Activated CD4-positive, alpha-beta memory T cell treated with anti-CD3 and anti-CD28 coated beads, Interleukin-2, amount 10 ng/mL, durations not matched to agents 7 days and 5 days (primary cell): Measurements from ENCODE around the gene KLK1. TPM values are rescaled to one million over a fixed set of nuclear protein-coding genes. Genes with fewer than 3 reads are reported as not detected.
"Not testable (repeated sequence)": the region's sequence is repeated elsewhere in the genome, so short reads cannot be mapped to it uniquely, and the experiment has no call there.

ENCODE experiments used
- CTCF ChIA-PET: fragments of 350-600 bp; sonication (Branson Sonifier 250); formaldehyde crosslinking; loops from one replicate; lab custom pipeline; 2021; ENCODE audit warnings: antibody characterized with exemption, inconsistent platforms; lab: Charles Lee
- POLR2A ChIA-PET: fragments of 350-600 bp; sonication (Branson Sonifier 250); formaldehyde crosslinking; loops from one replicate; lab custom pipeline; 2021; ENCODE audit warnings: antibody characterized with exemption; lab: Charles Lee
- DNase-seq: peaks from one replicate; pipeline ENCODE4 v3.0.0-alpha.2; 2020
- H3K27ac Mint-ChIP-seq: one replicate; pipeline ENCODE4 v1.8.0; 2021; ENCODE audit warnings: mild to moderate bottlenecking, mixed read lengths
- H3K27me3 Mint-ChIP-seq: one replicate; pipeline ENCODE4 v1.8.0; 2021; ENCODE audit warnings: mixed read lengths
- H3K36me3 Mint-ChIP-seq: one replicate; pipeline ENCODE4 v1.8.0; 2021; ENCODE audit warnings: low read depth, mixed read lengths
- H3K4me1 Mint-ChIP-seq: one replicate; pipeline ENCODE4 v1.8.0; 2021; ENCODE audit warnings: mixed read lengths
- H3K4me3 Mint-ChIP-seq: one replicate; pipeline ENCODE4 v1.8.0; 2021; ENCODE audit warnings: mild to moderate bottlenecking, mixed read lengths
- H3K9me3 Mint-ChIP-seq: one replicate; pipeline ENCODE4 v1.8.0; 2021; ENCODE audit warnings: mixed read lengths
- total RNA-seq, 2 experiments: library from RNA; stranded (reverse); gene quantifications; one replicate each; pipeline ENCODE4 v1.2.3, GENCODE V29; 2021

KLK1 gene
- total RNA-seq, 2 experiments from 2014 or later: 2.2 to 2.6 TPM

DNA sequence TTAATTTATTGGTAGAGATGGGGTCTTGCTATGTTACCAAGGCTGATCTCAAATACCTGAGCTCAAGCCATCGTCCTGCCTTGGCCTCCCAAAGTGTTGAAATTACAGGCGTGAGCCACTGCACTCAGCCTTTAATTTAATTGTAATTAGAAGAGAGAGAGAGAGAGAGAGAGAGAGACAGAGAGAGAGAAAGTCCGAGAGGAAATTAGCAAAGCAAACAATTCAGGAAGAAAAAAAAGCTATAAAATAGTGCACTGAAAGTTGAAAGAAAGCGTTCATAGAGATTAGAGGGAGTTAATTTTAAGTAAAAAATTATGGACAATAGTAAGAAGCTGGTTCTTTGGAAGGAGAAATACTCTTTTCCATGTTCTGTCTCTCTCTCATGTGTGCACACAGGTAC lies 46.3 kb downstream of the KLK1 start:
- Mint-ChIP-seq H3K27ac (no peak overlapping the region), H3K27me3 (peaks cover 45% of the 10 kb centered on the region), H3K9me3 (no peaks in the 10 kb centered on the region), H3K36me3 (no peaks in the 10 kb centered on the region), H3K4me3 (no peak overlapping the region), H3K4me1 (no peaks in the 10 kb centered on the region)
- DNase-seq: no peak
- POLR2A ChIA-PET: no interaction called here
- CTCF ChIA-PET: no interaction called here

DNA sequence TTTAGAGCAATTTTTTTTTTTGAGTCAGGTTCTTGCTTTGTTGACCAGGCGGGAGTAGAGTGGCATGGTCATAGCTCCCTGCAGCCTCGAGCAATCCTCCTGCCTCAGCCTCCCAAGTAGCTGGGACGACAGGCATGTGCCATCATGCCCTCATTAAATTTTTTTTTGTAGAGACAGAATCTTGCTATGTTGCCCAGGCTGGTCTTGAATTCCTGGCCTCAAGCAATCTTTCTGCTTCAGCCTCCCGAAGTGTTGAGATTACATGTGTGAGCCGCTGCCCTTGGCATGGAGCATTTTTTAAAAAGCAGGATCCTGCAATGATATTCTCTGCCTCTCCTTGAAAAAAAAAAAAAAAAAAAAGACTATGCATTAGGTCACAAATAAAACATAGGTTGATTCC lies 47.5 kb downstream of the KLK1 start:
- no peaks in the 10 kb centered on the region for H3K36me3 Mint-ChIP-seq
- H3K27ac Mint-ChIP-seq: no peak overlapping the region
- H3K4me1 Mint-ChIP-seq: no peaks in the 10 kb centered on the region
- peaks cover 45% of the 10 kb centered on the region for H3K27me3 Mint-ChIP-seq
- no peak for DNase-seq
- ChIA-PET CTCF (no interaction called here), POLR2A (no interaction called here)
- H3K9me3 Mint-ChIP-seq: no peaks in the 10 kb centered on the region
- no peak overlapping the region for H3K4me3 Mint-ChIP-seq

DNA sequence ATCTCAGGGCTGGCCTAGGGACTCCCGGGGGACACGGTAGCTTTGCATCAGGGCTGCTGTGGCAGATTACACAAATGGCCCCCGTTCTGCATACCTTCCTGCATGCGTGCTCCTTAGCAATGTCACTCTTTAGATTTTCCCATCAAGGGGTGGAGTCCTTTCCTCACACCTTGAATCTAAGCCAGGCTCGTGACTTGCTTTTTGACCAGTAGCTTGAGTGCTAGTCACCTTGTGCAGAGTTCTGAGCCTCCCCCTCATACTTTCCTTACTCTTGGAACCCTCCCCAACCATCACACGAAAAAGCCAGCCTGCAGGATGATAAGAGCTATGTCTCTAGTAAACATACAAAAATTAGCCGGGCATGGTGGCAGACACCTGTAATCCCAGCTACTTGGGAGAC lies 50.1 kb downstream of the KLK1 start:
- peaks cover 21% of the 10 kb centered on the region for H3K27me3 Mint-ChIP-seq
- POLR2A ChIA-PET, H3K36me3 Mint-ChIP-seq, DNase-seq, H3K9me3 Mint-ChIP-seq, H3K27ac Mint-ChIP-seq, H3K4me1 Mint-ChIP-seq, H3K4me3 Mint-ChIP-seq: not testable (repeated sequence)
- CTCF ChIA-PET: interaction anchor here (0.7 kb wide), 1 partner anchor 404 kb away, joined by 3 read pairs; no protein-coding TSS in a partner anchor

DNA sequence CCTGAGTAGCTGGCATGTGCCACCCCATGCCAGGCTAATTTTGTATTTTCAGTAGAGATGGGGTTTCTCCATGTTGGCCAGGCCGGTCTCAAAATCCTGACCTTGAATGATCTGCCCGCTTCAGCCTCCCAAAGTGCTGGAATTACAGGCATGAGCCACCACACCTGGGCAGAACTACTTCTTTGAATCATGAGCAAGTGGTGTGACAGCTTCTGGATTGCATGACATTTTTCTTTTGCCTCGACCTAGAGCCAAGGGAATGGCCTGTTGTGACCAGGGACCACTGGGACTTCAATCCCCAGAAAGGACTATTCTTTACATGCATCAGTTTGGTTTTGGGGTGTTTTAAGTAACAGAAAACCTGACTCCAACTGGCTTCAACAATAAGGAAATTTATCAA lies 50.7 kb downstream of the KLK1 start:
- CTCF ChIA-PET, H3K27ac Mint-ChIP-seq, DNase-seq, H3K4me1 Mint-ChIP-seq, H3K9me3 Mint-ChIP-seq, H3K4me3 Mint-ChIP-seq, H3K36me3 Mint-ChIP-seq, POLR2A ChIA-PET: not testable (repeated sequence)
- H3K27me3 Mint-ChIP-seq: peaks cover 15% of the 10 kb centered on the region

DNA sequence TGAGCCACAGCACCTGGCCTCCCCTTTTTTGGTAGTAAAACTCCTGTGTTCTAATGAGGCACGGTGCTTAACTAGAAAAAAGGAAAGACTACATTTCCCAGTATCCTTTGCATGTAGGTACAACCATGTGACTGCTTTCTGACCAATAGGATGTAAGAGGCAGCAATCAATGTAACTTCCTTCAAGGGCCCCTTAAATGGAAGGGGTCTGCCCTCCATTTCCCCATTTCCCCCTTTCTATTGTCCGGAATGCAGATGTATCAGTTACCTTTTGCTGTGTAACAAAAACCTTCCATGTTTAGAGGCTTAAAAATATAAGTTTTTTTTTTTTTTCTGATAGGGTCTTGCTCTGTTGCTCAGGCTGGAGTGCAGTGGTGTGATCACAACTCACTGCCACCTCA lies 51.1 kb downstream of the KLK1 start:
- H3K4me1 Mint-ChIP-seq: no peaks in the 10 kb centered on the region
- ChIA-PET POLR2A (no interaction called here), CTCF (no interaction called here)
- H3K9me3 Mint-ChIP-seq: no peaks in the 10 kb centered on the region
- no peak for DNase-seq
- H3K36me3 Mint-ChIP-seq: no peaks in the 10 kb centered on the region
- no peak overlapping the region for H3K4me3 Mint-ChIP-seq
- peaks cover 11% of the 10 kb centered on the region for H3K27me3 Mint-ChIP-seq
- no peak overlapping the region for H3K27ac Mint-ChIP-seq

DNA sequence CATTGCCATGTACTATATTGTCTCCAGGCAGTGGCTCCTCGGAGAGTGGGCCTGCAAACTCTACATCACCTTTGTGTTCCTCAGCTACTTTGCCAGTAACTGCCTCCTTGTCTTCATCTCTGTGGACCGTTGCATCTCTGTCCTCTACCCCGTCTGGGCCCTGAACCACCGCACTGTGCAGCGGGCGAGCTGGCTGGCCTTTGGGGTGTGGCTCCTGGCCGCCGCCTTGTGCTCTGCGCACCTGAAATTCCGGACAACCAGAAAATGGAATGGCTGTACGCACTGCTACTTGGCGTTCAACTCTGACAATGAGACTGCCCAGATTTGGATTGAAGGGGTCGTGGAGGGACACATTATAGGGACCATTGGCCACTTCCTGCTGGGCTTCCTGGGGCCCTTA lies 52.7 kb downstream of the KLK1 start:
- H3K4me3 Mint-ChIP-seq: no peak overlapping the region
- H3K4me1 Mint-ChIP-seq: no peaks in the 10 kb centered on the region
- ChIA-PET CTCF (no interaction called here), POLR2A (no interaction called here)
- no peak for DNase-seq
- no peaks in the 10 kb centered on the region for H3K36me3 Mint-ChIP-seq
- H3K27me3 Mint-ChIP-seq: peaks cover 8% of the 10 kb centered on the region
- no peaks in the 10 kb centered on the region for H3K9me3 Mint-ChIP-seq
- H3K27ac Mint-ChIP-seq: no peak overlapping the region

DNA sequence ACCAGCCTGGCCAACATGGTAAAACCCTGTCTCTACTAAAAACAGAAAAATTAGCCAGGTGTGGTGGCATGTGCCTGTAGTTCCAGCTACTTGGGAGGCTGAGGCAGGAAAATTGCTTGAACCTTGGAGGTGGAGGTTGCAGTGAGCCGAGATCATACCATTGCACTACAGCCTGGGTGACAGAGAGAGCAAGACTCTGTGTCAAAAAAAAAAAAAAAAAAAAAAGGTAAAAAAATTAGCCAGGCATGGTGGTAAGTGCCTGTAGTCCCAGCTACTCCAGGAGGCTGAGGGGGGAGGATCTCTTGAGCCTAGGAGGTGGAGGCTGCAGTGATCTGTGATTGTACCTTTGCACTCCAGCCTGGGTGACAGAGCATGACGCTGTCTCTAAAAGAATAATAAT lies 53.4 kb downstream of the KLK1 start, which contains the start of gene GPR32:
TSS of gene GPR32 (plus strand) at position 301 of the 400 bp plus-strand sequence. CDS start 137 bp downstream, outside the sequence.
- H3K4me1 Mint-ChIP-seq, H3K27me3 Mint-ChIP-seq, H3K9me3 Mint-ChIP-seq, H3K36me3 Mint-ChIP-seq, DNase-seq, H3K27ac Mint-ChIP-seq, H3K4me3 Mint-ChIP-seq, CTCF ChIA-PET: not testable (repeated sequence)
- POLR2A ChIA-PET: interaction anchor here (0.6 kb wide), 1 partner anchor 121 kb away, joined by 3 read pairs; no protein-coding TSS in a partner anchor

Other genes with a start within 250 kb of the KLK1 start
- gene SYT3, start 183.9 kb downstream of the KLK1 start, total RNA-seq: not detected
- gene C19orf81, start 174.3 kb downstream of the KLK1 start, total RNA-seq: not detected
- gene SHANK1, start 104.0 kb downstream of the KLK1 start, total RNA-seq: not detected
- gene CLEC11A, start 100.4 kb downstream of the KLK1 start, total RNA-seq: under 1 TPM; 0.43 to 0.65 TPM
- not detected for gene GPR32, start 53.3 kb downstream of the KLK1 start, total RNA-seq
- gene ACP4, start 33.4 kb downstream of the KLK1 start, total RNA-seq: not detected
- not detected for gene KLK15, start 9.8 kb upstream of the KLK1 start, total RNA-seq
- not detected for gene KLK3, start 31.1 kb upstream of the KLK1 start, total RNA-seq
- under 1 TPM in 1 of 2 experiments, not detected in 1; 0.35 TPM for gene KLK2, start 49.7 kb upstream of the KLK1 start, total RNA-seq
- not detected for gene KLK4, start 87.6 kb upstream of the KLK1 start, total RNA-seq
- gene KLK5, start 129.3 kb upstream of the KLK1 start, total RNA-seq: not detected
- not detected for gene KLK6, start 145.8 kb upstream of the KLK1 start, total RNA-seq
- gene KLK7, start 160.1 kb upstream of the KLK1 start, total RNA-seq: not detected
- gene KLK8, start 177.8 kb upstream of the KLK1 start, total RNA-seq: not detected
- not detected for gene KLK10, start 195.9 kb upstream of the KLK1 start, total RNA-seq
- not detected for gene KLK11, start 202.8 kb upstream of the KLK1 start, total RNA-seq
- not detected for gene KLK12, start 211.2 kb upstream of the KLK1 start, total RNA-seq
- not detected for gene KLK13, start 241.3 kb upstream of the KLK1 start, total RNA-seq